ENCODE results near the gene SNX18.

SNX18 gene

DNA sequence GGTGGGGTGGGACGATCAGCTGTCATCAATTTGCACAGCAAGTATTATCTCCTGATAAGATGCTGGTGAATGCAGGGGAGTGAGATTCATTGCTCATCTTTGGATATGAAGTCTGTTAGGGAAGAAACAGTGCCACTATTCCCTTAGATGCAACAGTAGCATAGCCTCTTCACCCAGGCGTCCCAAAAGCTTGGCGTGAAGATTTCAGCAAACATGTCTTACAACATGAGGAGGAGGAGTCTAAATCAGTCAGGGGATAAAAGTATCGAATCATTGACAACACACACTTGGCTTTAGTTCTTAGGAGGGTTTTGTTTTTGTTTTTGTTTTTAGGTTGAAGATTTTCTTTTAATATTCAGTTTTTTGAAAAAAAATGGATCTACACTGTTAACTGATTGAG, 26.5 kb downstream of the SNX18 start:
- H2BK15ac ChIP-seq (ENCODE audit: low read length): no peak overlapping the region
- H3K4me3 ChIP-seq (ENCODE audit: low read length in 2 of 2): no peak overlapping the region
- no peak overlapping the region for H3K4me2 ChIP-seq (ENCODE audit: insufficient read depth, low read length, poor library complexity, severe bottlenecking)
- no peak overlapping the region for H3K18ac ChIP-seq (ENCODE audit: low read length)
- H3K27me3 ChIP-seq (ENCODE audit: control insufficient read depth in 3 of 3, insufficient read depth in 3 of 3, low read depth in 1 of 3, low read length in 3 of 3): no peaks in the 10 kb centered on the region
- no peak overlapping the region for H3K9ac ChIP-seq (ENCODE audit: low read depth, low read length, poor library complexity)
- no peak overlapping the region for H2AFZ ChIP-seq (ENCODE audit: low read length)
- H3K4ac ChIP-seq (ENCODE audit: low read length): no peak overlapping the region
- no peak overlapping the region for H4K8ac ChIP-seq (ENCODE audit: low read depth, low read length)
- no peak overlapping the region for H4K91ac ChIP-seq (ENCODE audit: low read depth, low read length, poor library complexity)
- peaks cover 2% of the 10 kb centered on the region for H3K79me1 ChIP-seq (ENCODE audit: low read depth, low read length)
- H3K23ac ChIP-seq (ENCODE audit: low read depth, low read length, poor library complexity): no peak overlapping the region
- no peak overlapping the region for H2AK5ac ChIP-seq (ENCODE audit: low read depth, low read length)
- no peak overlapping the region for H3K14ac ChIP-seq (ENCODE audit: low read length)
- no CpG with 5 or more reads among the region's 4 CpGs for WGBS, 2 donors (ENCODE audit: extremely low coverage in 2 of 2, insufficient read length in 2 of 2, insufficient replicate concordance in 1 of 2)
- H2BK120ac ChIP-seq (ENCODE audit: low read depth, low read length): no peak overlapping the region
- no peak for DNase-seq (ENCODE audit: low spot score)
- H3K36me3 ChIP-seq (replicated peaks in 1 of 2; ENCODE audit: control insufficient read depth in 2 of 2, insufficient read depth in 2 of 2, low read length in 2 of 2): peaks cover 0 to 36% of the 10 kb centered on the region in 2 donors
- no peak overlapping the region for H2BK5ac ChIP-seq (ENCODE audit: low read length)
- H3K4me1 ChIP-seq (ENCODE audit: control insufficient read depth in 2 of 2, insufficient read depth in 1 of 2, low read depth in 1 of 2, low read length in 2 of 2): no peaks in the 10 kb centered on the region
- H3K27ac ChIP-seq (replicated peaks; ENCODE audit: low read length): no peak overlapping the region
- no peak overlapping the region for H2BK12ac ChIP-seq (ENCODE audit: low read length)
- H3K9me3 ChIP-seq (replicated peaks in 1 of 2; ENCODE audit: control insufficient read depth in 2 of 2, insufficient read depth in 1 of 2, low read depth in 1 of 2, low read length in 2 of 2): no peaks in the 10 kb centered on the region

DNA sequence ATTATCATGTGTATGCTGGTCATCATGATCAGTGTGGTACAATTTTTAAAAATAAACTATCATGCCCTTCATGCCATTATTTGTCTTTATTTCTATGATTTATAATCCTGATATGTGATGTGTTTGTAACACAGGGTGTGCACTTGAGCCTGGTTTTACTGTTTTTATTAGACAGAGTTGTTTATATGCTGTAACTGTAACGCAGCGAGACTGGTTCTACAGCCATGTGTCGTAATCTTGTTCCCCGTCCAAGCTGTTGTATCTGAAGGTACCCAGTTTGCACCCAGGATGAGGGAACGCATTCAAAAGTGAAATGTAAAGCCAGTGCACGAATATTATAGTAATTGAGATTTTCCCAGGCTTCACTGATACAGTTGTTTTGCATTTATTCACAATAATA, 28.2 kb downstream of the SNX18 start:
- Histone ChIP-seq H3K14ac (ENCODE audit: low read length) (no peak overlapping the region), H2BK120ac (ENCODE audit: low read depth, low read length) (no peak overlapping the region), H2AK5ac (ENCODE audit: low read depth, low read length) (no peak overlapping the region), H3K36me3 (replicated peaks in 1 of 2; ENCODE audit: control insufficient read depth in 2 of 2, insufficient read depth in 2 of 2, low read length in 2 of 2) (peaks cover 0 to 41% of the 10 kb centered on the region in 2 donors), H4K8ac (ENCODE audit: low read depth, low read length) (no peak overlapping the region), H3K79me1 (ENCODE audit: low read depth, low read length) (no peaks in the 10 kb centered on the region), H3K9ac (ENCODE audit: low read depth, low read length, poor library complexity) (no peak overlapping the region), H2BK15ac (ENCODE audit: low read length) (no peak overlapping the region), H2BK12ac (ENCODE audit: low read length) (no peak overlapping the region), H4K91ac (ENCODE audit: low read depth, low read length, poor library complexity) (no peak overlapping the region), H3K27ac (replicated peaks; ENCODE audit: low read length) (no peak overlapping the region), H3K4me3 (ENCODE audit: low read length in 2 of 2) (no peak overlapping the region), H3K9me3 (replicated peaks in 1 of 2; ENCODE audit: control insufficient read depth in 2 of 2, insufficient read depth in 1 of 2, low read depth in 1 of 2, low read length in 2 of 2) (no peaks in the 10 kb centered on the region), H3K4me1 (ENCODE audit: control insufficient read depth in 2 of 2, insufficient read depth in 1 of 2, low read depth in 1 of 2, low read length in 2 of 2) (no peaks in the 10 kb centered on the region), H2AFZ (ENCODE audit: low read length) (no peak overlapping the region), H3K23ac (ENCODE audit: low read depth, low read length, poor library complexity) (no peak overlapping the region), H2BK5ac (ENCODE audit: low read length) (no peak overlapping the region), H3K27me3 (ENCODE audit: control insufficient read depth in 3 of 3, insufficient read depth in 3 of 3, low read depth in 1 of 3, low read length in 3 of 3) (no peaks in the 10 kb centered on the region), H3K18ac (ENCODE audit: low read length) (no peak overlapping the region), H3K4ac (ENCODE audit: low read length) (no peak overlapping the region), H3K4me2 (ENCODE audit: insufficient read depth, low read length, poor library complexity, severe bottlenecking) (no peak overlapping the region)
- WGBS, 2 donors (ENCODE audit: extremely low coverage in 2 of 2, insufficient read length in 2 of 2, insufficient replicate concordance in 1 of 2): no CpG with 5 or more reads among the region's 6 CpGs
- DNase-seq (ENCODE audit: low spot score): no peak

DNA sequence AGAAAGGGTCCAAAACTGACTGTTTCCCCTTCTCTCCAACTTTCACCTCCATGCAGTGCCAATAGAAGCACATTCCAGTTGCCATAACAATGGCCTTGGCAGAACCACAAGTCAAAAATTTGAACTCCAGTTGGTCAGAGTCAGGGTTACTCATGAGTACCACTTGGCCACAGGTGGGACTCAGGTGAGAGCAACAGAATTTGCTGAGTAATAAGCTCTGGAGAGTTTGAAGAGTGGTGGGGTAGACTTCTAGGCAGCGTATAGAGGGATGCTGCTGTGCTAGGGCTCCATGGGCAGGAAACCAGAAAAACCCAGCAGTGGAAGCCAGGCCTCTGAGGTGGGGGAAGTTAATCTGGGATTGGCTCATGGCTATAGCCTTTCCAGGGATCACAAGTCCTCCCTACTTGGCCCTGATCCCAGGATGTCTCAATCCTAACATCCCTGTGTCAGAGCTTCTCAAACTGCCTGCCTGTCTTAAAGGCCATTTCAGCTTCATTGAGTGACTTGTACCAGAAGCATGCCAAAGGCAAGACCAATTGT, 30.2 kb downstream of the SNX18 start:
- no CpG with 5 or more reads among the region's 1 CpG for WGBS, 2 donors (ENCODE audit: extremely low coverage in 2 of 2, insufficient read length in 2 of 2, insufficient replicate concordance in 1 of 2)

DNA sequence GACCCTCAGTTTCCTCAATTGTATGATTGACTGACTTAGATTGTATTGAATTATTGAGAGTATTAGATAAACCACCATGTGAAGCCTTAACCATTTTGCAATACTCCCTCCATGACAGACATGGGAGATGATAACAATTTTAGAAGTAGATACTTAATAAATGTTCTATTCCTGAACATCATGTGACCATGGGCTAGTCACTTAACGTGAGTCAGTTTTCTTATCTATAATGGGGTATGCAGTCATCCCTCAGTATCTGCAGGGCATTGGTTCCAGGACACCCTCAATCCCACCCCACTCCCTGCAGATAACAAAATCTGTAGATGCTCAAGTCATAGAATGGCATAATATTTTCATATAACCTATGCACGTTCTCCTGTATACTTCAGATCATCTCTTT, 31.0 kb downstream of the SNX18 start:
- no peak overlapping the region for H3K14ac ChIP-seq (ENCODE audit: low read length)
- DNase-seq (ENCODE audit: low spot score): no peak

More for the DNA sequence above, 30.2 kb downstream of the SNX18 start:
- no peak overlapping the region for H3K4me2 ChIP-seq (ENCODE audit: insufficient read depth, low read length, poor library complexity, severe bottlenecking)
- no peaks in the 10 kb centered on the region for H3K4me1 ChIP-seq (ENCODE audit: control insufficient read depth in 2 of 2, insufficient read depth in 1 of 2, low read depth in 1 of 2, low read length in 2 of 2)
- no peak overlapping the region for H3K27ac ChIP-seq (replicated peaks; ENCODE audit: low read length)
- H3K9me3 ChIP-seq (replicated peaks in 1 of 2; ENCODE audit: control insufficient read depth in 2 of 2, insufficient read depth in 1 of 2, low read depth in 1 of 2, low read length in 2 of 2): no peaks in the 10 kb centered on the region
- no peak overlapping the region for H4K8ac ChIP-seq (ENCODE audit: low read depth, low read length)
- peaks cover 0 to 41% of the 10 kb centered on the region in 2 donors for H3K36me3 ChIP-seq (replicated peaks in 1 of 2; ENCODE audit: control insufficient read depth in 2 of 2, insufficient read depth in 2 of 2, low read length in 2 of 2)
- H2AK5ac ChIP-seq (ENCODE audit: low read depth, low read length): no peak overlapping the region
- no peaks in the 10 kb centered on the region for H3K27me3 ChIP-seq (ENCODE audit: control insufficient read depth in 3 of 3, insufficient read depth in 3 of 3, low read depth in 1 of 3, low read length in 3 of 3)
- no peak for DNase-seq (ENCODE audit: low spot score)
- no peak overlapping the region for H4K91ac ChIP-seq (ENCODE audit: low read depth, low read length, poor library complexity)
- H3K14ac ChIP-seq (ENCODE audit: low read length): no peak overlapping the region
- H3K9ac ChIP-seq (ENCODE audit: low read depth, low read length, poor library complexity): no peak overlapping the region
- no peak overlapping the region for H3K4me3 ChIP-seq (ENCODE audit: low read length in 2 of 2)
- H2BK120ac ChIP-seq (ENCODE audit: low read depth, low read length): no peak overlapping the region
- no peak overlapping the region for H2AFZ ChIP-seq (ENCODE audit: low read length)
- H3K4ac ChIP-seq (ENCODE audit: low read length): no peak overlapping the region
- H2BK15ac ChIP-seq (ENCODE audit: low read length): no peak overlapping the region
- no peak overlapping the region for H3K23ac ChIP-seq (ENCODE audit: low read depth, low read length, poor library complexity)
- H3K18ac ChIP-seq (ENCODE audit: low read length): no peak overlapping the region
- no peak overlapping the region for H2BK5ac ChIP-seq (ENCODE audit: low read length)
- H2BK12ac ChIP-seq (ENCODE audit: low read length): no peak overlapping the region
- no peaks in the 10 kb centered on the region for H3K79me1 ChIP-seq (ENCODE audit: low read depth, low read length)

More for the DNA sequence above, 31.0 kb downstream of the SNX18 start:
- H4K8ac ChIP-seq (ENCODE audit: low read depth, low read length): no peak overlapping the region
- no peak overlapping the region for H2BK15ac ChIP-seq (ENCODE audit: low read length)
- H3K27me3 ChIP-seq (ENCODE audit: control insufficient read depth in 3 of 3, insufficient read depth in 3 of 3, low read depth in 1 of 3, low read length in 3 of 3): no peaks in the 10 kb centered on the region
- no peak overlapping the region for H3K4ac ChIP-seq (ENCODE audit: low read length)
- H3K4me3 ChIP-seq (ENCODE audit: low read length in 2 of 2): no peak overlapping the region
- H3K18ac ChIP-seq (ENCODE audit: low read length): no peak overlapping the region
- no peak overlapping the region for H3K9ac ChIP-seq (ENCODE audit: low read depth, low read length, poor library complexity)
- H3K9me3 ChIP-seq (replicated peaks in 1 of 2; ENCODE audit: control insufficient read depth in 2 of 2, insufficient read depth in 1 of 2, low read depth in 1 of 2, low read length in 2 of 2): no peaks in the 10 kb centered on the region
- H3K27ac ChIP-seq (replicated peaks; ENCODE audit: low read length): no peak overlapping the region
- H2AK5ac ChIP-seq (ENCODE audit: low read depth, low read length): no peak overlapping the region
- H2AFZ ChIP-seq (ENCODE audit: low read length): no peak overlapping the region
- no peak overlapping the region for H2BK120ac ChIP-seq (ENCODE audit: low read depth, low read length)
- no peaks in the 10 kb centered on the region for H3K4me1 ChIP-seq (ENCODE audit: control insufficient read depth in 2 of 2, insufficient read depth in 1 of 2, low read depth in 1 of 2, low read length in 2 of 2)
- H2BK12ac ChIP-seq (ENCODE audit: low read length): no peak overlapping the region
- no peak overlapping the region for H3K4me2 ChIP-seq (ENCODE audit: insufficient read depth, low read length, poor library complexity, severe bottlenecking)
- no CpG with 5 or more reads among the region's 2 CpGs for WGBS, 2 donors (ENCODE audit: extremely low coverage in 2 of 2, insufficient read length in 2 of 2, insufficient replicate concordance in 1 of 2)
- no peak overlapping the region for H3K23ac ChIP-seq (ENCODE audit: low read depth, low read length, poor library complexity)
- no peak overlapping the region for H2BK5ac ChIP-seq (ENCODE audit: low read length)
- H4K91ac ChIP-seq (ENCODE audit: low read depth, low read length, poor library complexity): no peak overlapping the region
- H3K36me3 ChIP-seq (replicated peaks in 1 of 2; ENCODE audit: control insufficient read depth in 2 of 2, insufficient read depth in 2 of 2, low read length in 2 of 2): peaks cover 0 to 34% of the 10 kb centered on the region in 2 donors
- H3K79me1 ChIP-seq (ENCODE audit: low read depth, low read length): no peaks in the 10 kb centered on the region
